Peyer's patch (tissue), 4 donors: Measurements from ENCODE around the gene ARHGEF19.

Experiments used
- CTCF ChIP-seq, 6 experiments: fragments of 450-650 bp in 4 of 6; fragments of 200-600 bp in 2 of 6; sonication (generic) in 1 of 6; IDR thresholded peaks; one replicate each; pipeline ENCODE4 v1.5.1; 2017 to 2019; ENCODE audit warnings: antibody characterized with exemption in 6 of 6, mild to moderate bottlenecking in 3 of 6, moderate library complexity in 1 of 6
- POLR2A ChIP-seq, 2 donors: fragments of 450-650 bp; IDR thresholded peaks; one replicate each; pipeline ENCODE4 v1.5.1; 2017; ENCODE audit warnings: antibody characterized with exemption in 2 of 2, mild to moderate bottlenecking in 2 of 2, moderate library complexity in 2 of 2

GRCh38 chr1:16198444-16199156, 13.9 kb downstream of the ARHGEF19 start:
- TF ChIP-seq CTCF (IDR thresholded peaks at IDR 0.05) = no peak
- TF ChIP-seq POLR2A (IDR thresholded peaks at IDR 0.05) = no peak
